ENCODE measurements around the gene MAP7D1.
"Not testable (repeated sequence)": the region's sequence is repeated elsewhere in the genome, so short reads cannot be mapped to it uniquely, and the experiment has no call there.

The MAP7D1 gene

DNA sequence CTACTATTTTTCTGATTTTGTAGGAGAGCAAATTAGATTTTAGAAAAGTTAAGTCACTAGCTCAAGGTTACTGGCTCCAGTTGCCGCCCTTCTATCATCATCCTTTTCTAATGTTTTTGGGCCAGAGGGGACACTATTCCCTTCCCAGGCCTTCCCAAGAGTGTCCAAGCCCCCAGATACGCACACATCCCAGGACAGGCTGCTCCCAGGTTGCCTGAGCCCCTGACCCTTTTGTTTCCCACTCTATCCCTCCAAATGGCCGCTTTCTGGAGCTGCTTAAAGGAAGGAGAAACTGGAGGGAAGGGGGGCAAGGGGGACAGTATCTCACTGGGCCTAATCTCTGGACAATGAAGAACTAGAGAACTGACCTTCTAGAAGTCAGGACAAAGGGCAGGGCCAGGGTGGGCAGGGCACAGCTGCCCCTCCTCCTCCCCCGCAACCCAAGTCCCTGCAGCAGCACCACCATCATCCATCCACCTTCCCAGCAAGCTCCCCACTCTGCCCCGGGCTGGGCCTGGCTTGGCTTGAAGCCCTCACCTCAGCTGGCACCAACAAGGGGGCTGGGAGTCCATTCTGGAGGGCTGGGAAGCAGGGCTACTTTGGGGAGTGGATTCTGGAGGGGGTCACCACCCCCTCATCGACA lies 1.1 kb upstream of the MAP7D1 start:
- no peak for DNase-seq

DNA sequence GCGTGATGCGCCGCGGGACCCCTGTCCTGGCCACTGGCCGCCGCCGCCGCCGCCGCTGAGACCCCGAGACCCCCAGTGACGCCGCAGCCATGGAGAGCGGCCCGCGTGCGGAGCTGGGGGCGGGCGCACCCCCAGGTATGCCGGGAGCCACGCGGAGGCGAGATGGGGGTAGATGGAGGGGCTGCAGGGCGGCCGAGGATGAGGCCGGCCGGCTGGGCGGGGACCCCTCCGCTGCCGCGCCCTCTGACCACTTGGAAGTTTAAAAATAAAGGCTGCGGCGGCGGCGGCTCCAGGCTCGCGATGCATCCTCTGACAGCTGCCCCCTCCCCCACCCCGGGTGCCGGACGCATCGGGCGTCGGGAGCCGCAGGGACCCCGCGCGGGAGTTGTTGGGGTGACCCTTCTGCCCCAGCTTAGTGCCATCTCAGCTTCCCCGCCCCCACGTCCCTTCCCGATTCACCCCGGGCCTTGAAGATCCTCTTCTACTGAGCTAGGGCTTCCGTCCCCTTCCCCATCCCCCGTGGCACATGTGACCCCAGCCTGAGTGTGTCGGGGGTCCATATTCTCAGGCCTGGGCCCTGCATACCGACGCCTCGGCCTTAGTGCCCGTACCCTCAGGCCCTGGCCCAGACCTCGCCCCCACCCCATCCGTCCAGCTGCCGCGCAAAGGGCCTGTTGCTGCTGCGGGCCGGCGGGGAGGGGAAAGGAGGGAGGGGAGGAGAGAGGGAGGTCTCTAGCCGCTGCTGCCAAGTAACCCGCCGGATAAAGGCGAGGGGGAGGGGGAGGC lies 562 bp downstream of the MAP7D1 start:
- no peak for DNase-seq

DNA sequence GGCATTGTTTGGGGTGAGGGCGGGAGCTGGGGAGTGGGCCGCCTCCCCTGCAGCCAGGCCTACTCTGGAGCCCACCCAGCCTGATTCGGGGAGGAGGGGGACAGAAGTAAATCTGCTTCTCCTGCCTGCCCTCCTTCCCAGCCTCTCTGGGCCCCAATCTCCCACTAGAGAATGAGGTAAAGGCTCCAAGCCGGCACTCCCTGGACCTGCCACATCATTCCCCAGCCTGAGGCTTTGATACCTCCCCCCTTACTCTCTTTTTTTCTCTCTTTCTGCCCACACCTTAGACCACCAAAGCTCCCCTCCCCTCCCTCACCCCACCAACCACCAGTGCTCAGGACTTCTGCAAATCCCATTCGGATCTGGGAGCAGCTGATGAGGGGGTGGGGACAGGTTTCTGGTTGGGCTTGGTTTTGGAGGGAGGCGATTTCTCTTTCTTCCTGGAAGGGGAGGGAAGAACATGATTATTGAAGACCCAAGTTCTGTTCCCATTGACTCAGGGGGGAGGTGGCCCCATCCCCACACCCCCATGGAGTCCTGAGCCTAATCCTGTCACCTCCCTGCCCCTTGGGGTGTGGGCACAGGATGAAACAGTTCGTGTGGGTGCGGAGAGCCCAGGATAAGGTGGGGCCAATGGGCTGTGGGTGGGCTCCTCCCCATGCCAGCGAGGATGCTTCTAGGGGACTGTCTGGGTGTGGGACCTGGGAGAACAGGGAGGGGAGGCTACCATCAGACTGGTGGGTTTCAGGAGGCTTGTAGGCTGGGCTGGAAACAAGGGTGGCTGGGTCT lies 1.3 kb downstream of the MAP7D1 start:
- no peak for DNase-seq

DNA sequence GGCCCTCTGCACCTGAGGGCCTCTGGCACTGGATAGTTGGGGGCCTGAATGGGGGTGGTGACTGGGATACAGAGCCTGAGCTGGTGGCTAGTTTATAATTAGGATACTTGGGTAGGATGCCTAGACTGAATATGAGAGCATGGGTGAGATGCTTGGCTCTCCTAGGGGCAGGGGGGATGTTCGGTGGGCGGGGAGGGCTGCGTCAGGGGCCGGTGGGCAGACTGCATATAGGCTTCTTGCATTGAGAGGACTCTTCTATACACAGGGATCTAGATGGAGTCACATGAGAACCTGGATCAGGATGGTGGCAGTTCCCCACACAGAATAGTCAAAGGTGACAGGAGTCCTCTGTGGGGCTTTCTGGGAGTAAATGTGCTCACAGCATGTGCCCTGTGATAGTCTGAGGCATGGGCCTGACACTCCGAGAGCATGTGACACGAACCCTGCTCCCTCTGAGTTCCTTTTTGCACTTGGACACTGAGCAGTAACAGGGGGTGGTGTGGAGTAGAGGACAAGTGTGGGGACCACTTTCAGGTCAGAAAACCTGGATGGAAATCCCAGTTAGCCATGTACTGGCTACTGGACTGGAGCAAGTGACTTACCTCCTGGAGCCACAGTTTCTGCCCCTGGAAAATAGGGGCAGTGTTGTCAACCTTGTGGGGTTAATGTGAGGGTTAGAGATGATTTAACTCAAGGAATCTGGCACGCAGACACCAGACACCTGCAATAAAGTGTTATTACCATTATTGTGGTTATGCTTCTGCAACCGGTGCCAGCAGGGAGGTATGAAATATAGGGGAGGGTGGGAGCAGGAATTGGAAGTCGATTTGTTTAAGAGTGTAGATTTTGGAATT lies 2.2 kb downstream of the MAP7D1 start:
- no peak for DNase-seq

DNA sequence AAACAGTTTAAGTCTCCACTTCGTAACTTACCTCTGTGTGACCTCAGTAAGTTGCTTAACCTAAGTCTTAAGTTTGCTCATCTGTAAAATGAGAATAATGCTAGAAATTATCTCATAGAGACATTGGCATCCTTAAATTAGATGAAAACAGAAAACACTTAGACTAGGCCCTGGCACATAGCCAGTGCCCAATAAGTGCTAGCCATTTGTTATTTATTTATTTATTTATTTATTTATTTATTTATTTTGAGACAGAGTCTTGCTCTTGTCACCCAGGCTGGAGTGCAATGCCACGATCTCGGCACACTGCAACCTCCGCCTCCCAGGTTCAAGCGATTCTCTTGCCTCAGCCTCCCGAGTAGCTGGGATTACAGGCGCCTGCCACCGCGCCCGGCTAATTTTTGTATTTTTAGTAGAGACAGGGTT lies 2.9 kb downstream of the MAP7D1 start:
- DNase-seq = not testable (repeated sequence)

DNA sequence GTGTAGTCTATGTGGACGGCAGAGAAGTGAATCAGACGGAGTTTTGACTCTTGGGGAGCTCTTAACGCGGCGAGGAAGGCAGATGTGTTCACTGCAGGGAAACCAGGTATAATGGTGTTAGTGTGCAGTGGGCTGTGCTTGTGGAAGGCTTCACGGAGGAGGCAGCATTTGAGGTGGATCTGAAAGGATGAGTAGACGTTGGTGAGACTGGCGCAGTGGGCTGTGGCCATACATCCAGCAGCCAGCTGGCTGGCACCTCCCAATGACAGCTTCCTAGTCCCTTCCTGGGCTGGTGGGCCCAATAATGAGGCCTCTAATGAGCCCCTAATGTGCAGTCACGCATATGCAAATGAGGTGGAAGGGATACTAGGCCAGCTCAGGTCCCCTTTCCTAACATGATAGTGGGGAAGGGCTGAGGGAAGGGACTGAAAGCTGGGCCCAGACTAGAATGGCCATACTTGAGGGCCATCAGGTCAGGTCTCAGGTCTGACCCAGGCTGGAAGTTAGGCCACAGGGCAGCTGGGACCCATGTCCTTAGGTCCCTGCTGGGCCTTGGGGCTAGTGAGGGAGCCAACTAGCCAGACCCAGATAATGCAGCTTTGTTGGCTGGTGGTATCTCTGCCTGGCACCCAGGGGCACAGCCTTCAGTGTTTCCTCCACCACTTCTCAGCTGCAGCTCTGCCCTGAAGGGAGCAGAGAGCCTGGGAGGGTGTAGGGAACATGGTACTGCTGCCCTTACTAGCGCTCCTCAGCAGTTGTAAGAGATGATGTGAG lies 3.8 kb downstream of the MAP7D1 start:
- no peak for DNase-seq

DNA sequence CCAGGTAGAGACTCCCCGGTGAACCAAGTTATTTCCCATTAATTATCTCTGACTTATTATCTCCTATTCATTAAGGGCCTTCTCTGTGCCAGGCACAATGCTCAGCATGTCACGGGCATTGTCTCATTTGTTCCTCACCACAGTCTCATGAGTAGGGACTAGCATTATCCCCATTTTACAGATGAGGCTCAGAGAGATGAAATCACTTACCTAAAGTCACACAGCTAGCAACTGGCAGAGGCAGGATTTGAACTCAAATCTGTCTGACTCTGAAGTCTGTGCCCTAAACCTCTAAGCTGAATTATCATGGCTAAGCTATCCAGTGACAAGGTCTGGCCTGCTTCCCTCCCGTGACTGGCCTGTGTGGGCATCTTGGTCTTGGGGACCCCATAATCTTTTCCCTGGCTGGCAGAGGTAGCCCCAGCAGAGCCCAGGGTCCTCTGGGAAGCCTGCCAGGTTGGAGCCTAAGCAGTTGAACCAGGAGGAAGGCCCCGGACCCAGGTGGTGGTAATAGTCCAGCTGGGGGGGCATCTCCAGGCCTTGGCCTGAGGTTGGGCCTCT lies 4.5 kb downstream of the MAP7D1 start:
- no peak for DNase-seq

DNA sequence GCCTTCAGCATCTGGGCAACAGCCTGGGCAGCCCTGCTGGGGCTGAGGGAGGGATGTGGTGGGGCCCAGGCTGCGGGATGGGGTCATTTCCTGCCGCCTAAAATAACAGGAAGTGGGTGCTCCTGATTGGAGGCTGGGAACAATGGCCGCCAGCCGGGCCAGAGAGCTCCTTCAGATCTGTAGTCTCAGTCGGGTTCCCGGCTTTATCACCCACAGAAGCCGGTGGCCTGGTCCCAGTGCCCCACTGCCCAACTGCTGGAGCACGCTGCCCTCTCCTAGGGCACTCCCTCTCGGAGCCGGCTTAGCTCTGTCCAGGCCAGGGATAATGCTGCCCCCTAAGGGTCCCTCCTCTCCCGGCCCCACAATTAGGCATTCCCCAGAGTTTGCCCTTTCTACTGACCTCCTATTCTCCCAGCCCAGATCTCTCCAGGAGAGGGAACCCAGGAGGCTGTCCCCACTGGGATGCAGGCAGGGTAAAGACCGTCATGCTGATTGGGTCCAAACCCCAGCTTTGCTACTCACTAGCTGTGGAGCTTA lies 5.1 kb downstream of the MAP7D1 start:
- DNase-seq = no peak

DNA sequence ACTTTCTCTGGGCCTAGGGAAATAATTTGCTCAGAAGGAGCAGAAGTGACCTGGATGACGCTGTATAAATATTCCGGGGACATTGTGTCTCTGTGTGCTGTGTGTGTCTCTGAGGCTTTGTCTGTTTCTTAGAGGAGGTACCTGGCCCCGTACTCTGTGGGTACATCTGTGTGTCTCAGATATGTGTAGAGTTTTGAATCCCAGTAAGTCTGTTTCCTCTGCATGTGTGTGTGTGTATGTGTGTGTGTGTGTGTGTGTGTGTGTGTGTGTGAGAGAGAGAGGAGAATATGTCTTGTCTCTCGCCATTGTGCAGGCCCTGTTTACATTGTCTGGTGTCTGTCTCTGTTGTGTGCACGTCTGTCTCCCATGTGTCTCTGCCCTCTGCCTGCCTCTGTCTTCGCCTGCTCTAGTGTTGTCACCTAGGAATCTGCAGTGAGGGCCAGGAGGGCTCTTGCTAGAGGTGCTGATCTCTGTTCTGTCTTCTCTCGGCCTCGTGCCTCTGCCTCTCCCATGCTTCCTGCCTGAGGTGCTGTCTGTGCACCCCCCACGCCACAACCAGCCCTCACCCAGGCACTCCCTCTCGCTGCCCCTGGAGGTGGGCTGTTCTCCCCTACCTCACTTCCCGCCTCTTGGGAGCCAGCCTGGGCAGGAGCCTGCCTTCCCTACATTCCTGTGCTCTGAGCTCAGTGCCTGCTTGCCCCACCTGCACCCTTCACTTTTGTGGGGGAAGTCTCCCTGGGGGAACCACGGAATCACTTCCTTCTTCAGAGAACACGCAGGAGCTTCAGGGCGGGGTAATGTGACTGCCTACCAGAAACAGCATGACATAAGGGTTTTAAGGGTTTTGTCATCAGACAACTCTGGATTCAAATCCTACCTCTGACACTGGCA lies 5.9 kb downstream of the MAP7D1 start:
- DNase-seq = no peak

DNA sequence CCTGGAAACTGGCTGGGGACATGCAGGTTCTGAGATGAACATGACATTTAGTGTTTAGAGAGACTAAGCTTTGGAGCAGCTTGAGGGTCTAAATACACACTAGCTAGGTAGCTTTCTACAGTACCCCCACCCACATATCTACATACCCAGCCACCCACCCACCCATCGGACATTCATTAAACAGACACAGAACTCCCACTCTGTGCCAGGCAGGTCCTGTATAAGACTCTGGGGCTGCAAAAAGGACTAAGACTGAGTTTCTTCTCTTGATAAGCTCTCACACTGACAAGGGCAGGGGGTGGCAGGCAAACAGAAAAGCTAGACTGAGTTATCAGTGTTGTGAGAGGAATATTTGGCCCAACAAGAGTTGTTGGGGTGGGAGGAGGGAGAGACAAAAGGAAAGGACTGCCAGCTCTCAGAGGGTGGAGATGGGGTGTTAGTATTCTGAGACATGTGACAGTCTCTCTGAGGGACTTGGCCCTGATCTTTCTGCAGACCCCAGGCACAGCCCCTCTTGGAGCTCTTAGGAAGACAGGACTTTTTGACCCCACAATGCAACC lies 6.8 kb downstream of the MAP7D1 start:
- DNase-seq = no peak

DNA sequence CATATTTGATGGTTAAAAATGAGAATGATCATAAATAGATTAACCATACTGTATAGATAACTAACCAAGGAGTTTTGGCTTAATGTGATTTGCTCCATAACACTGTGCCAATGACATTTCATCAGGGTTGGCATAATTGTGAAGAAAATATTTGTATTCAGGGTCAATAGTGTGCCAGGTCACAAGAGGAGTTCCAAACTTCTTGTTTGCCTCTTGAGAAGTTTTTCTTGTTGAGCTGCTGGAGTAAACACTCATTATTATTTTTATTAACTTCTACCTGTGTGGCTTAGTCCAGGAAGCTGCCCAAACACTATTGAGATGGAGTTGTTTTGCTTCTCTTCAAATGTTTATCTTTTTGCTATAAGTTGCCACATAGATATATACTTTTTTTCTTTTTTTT lies 7.5 kb downstream of the MAP7D1 start:
- no peak for DNase-seq

DNA sequence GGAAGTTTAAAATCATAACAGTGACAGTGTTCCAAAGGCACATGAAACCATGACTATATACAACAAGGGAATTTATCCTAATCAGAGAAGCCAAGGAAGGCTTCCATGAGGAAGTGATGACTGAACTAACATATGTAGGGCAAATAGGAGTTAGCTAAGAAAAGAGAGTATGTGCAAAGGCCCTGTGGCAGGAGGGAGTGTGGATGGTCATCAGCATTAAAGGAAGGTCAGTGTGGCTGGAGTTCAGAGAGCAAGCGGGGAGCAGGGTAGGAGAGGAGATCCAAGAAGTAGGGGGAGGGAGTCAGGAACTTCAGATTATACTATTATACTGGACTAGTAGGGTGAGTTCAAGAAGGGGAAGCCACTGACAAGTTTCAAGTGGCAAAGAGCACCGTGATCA lies 8.4 kb downstream of the MAP7D1 start:
- DNase-seq = no peak

DNA sequence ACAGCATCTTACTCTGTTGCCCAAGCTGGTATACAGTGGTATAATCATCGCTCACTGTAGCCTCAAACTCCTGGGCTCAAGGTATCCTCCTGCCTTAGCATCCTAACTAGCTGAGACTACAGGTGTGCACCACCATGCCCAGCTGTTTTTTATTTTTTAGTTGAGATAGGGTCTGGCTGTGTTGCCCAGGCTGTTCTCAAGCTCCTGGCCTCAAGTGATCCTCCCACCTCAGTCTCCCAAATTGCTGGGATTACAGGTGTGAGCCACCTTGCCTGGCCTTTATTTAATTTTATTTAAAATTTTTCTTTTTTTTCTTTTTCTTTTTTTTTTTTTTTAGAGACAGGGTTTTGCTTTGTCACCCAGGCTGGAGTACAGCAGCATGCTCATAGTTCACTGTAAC lies 9.2 kb downstream of the MAP7D1 start:
- no peak for DNase-seq

DNA sequence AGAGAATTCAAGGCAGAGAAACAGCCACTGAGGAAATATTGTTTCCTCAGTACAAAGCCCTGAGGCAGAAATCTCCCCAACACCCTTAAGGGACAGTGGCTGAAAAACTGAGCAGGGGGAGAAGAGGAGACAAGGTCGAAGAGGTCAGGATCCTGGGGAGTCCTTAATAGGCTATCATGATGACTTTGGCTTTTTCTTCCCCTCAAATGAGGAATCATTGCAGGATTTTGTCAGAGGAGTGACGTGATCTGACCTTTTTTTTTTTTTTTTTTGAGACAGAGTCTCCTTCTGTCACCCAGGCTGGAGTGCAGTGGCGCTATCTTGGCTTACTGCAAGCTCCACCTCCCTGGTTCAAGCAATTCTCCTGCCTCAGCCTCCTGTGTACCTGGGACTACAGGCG lies 10.2 kb downstream of the MAP7D1 start:
- DNase-seq = no peak

DNA sequence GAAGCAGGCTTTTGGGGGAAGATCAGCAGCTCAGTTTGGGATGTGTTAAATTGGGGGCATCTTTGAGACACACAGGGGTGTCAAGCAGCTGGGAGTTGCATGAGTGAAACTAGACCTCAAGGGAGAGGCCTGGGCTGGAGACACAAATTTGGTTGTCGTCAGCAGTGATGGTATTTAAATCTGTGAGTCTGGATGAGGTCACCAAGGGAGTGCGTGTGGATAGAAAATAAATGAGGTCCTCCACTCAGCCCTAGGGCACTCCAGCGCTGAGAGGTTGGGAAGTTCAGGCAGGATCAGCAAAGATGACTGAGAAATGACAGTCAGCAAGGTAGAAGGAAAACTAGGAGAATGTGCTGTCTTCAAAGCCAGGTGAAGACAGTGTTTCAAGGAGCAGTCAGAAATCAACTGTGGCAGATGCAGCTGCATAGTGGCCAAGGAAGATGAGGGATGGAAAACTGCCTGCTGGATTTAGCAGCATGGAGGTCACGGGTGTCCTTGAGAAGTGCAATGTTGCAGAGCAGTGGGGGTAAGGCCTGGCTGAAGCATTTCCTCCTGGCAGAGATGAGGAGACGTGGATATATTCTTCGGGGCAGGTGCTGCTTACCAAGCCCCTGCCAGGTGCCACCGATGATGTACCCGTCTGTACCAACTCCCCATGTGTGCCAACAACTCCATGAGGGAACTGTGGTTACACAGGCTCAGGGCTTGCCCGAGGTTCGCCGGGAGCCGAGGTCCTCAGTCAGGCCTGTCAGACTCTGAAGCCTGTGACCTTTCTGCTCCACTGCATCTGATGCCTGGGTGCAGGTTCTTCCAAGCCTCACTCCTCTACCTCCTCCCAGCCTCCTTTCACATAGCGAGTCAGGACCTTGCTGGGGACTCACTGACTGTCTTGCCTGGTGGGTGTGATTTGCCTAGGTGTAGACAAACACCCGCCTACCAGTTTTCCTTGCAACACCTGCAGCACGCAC lies 11.3 kb downstream of the MAP7D1 start:
- no peak for DNase-seq

DNA sequence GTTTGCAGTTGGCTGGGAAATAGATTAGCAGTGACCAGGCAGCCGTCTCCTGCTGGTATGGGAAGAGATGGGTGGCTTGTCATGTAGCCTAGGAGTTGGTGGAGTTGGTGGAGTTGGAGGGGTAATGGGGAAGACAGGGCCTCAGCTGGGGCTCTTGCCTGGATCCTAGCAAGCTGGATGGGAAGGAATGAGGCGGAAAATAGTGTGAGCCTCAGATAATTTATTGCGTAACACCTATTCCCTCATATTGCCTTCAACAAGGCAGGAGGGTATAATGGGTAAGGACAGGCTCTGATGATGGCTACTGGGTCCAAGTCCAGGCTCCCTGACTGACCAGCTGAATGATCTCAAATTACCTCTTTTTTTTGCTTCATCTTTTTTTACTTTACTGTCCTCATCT lies 12.6 kb downstream of the MAP7D1 start:
- DNase-seq = no peak

DNA sequence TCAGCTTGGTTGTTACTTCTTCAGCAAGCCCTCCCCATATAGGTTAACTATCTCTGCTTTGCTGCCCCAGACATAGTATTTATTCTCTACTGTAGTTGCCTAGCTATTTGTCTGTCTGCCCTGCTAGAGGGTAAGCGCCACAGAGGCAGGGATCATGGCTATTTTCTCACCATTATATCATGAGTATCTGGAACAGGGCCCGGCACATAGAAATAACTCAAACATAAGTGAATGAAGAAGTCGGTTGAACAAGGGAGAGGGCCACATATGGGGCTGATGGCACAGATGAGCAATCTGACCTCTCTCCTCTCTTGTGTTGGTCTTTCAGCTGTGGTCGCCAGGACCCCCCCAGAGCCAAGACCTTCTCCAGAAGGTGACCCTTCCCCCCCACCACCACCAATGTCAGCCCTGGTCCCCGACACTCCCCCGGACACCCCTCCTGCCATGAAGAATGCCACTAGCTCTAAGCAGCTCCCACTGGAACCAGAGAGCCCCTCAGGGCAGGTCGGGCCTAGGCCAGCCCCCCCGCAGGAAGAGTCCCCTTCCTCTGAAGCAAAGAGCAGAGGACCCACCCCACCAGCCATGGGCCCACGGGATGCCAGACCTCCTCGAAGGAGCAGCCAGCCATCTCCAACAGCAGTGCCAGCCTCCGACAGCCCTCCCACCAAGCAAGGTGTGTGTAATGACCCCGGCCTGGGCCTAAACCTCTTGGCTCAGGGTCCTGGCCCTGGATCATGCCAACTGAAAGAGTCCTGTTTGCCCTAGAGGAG lies 14.9 kb downstream of the MAP7D1 start:
- no peak for DNase-seq
